ENCODE results near the gene OMA1. TPM values are rescaled to one million over a fixed set of nuclear protein-coding genes. Genes with fewer than 3 reads are reported as not detected.

Gene OMA1
- polyA plus RNA-seq, 3 donors, result 11.2 to 24.5 (median 15.3) TPM

DNA sequence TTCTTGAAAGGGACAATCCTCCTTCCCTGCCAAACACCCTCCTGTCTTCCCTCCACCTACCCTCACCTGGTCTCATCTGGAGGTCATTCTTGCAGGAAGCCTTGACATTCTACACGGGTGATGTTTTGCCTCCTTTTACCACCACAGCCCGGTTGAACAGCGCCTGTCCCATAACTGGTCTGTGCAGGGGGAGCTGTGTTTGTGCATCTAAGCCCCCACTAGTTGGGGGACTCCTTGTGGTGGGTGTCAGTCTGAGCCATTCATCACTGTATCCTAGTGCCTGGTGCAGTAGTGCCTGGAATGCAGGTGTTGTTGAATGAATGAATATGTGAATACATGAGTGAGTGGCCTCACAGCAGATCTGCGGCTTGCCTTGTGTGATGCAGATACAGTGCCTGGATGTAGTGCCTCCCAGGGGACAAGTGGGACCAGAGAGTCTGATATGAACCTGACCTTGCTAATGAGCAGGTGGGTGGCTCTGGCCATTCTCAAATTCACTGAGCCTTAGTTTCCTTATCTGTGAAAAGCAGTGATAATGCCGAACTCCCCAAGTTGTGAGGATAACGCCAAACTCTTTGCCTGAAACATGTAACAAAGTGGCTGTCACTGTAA is 79.8 kb downstream of the OMA1 start:
- no peaks in the 10 kb centered on the region for H3K36me3 ChIP-seq (replicated peaks in 1 of 2; ENCODE audit: control insufficient read depth in 1 of 2, insufficient read depth in 2 of 2, low read length in 2 of 2)
- Mint-ChIP-seq H3K4me1 (no peaks in the 10 kb centered on the region), H3K27me3 (ENCODE audit: low read depth in 3 of 3) (peaks cover 0 to 3% (median 3%) of the 10 kb centered on the region in 3 donors), H3K27ac (peak overlapping the region in 2 of 7 donors; percentile 16 to 65), H3K4me3 (no peak overlapping the region), H3K36me3 (peaks cover 4% of the 10 kb centered on the region in 2 donors), H3K9me3 (no peaks in the 10 kb centered on the region)
- H3K27ac ChIP-seq (ENCODE audit: low read depth in 1 of 2, low read length in 2 of 2), result no peak overlapping the region
- H3K27me3 ChIP-seq (ENCODE audit: control insufficient read depth in 2 of 2, insufficient read depth in 2 of 2, low read length in 2 of 2), result no peaks in the 10 kb centered on the region
- no peak overlapping the region for H3K9ac ChIP-seq (ENCODE audit: insufficient read depth, low read length, poor library complexity, severe bottlenecking)
- intact Hi-C loops (cut with micrococcal nuclease), result no loop called here
- no peak overlapping the region for H3K4me3 ChIP-seq (replicated peaks in 1 of 3; ENCODE audit: low read depth in 2 of 3, low read length in 3 of 3)
- H2AFZ ChIP-seq (ENCODE audit: insufficient read depth, low read depth, low read length, poor library complexity, severe bottlenecking), result no peak overlapping the region
- no peak overlapping the region for H3K4me2 ChIP-seq (replicated peaks; ENCODE audit: extremely low read depth, low read length, poor library complexity, severe bottlenecking)
- no peaks in the 10 kb centered on the region for H3K4me1 ChIP-seq (ENCODE audit: control insufficient read depth in 1 of 2, insufficient read depth in 2 of 2, low read length in 2 of 2)
- no peaks in the 10 kb centered on the region for H3K9me3 ChIP-seq (replicated peaks in 1 of 2; ENCODE audit: control insufficient read depth in 1 of 2, insufficient read depth in 1 of 2, low read length in 2 of 2)
- H3K79me2 ChIP-seq (ENCODE audit: insufficient read depth, low read length), result no peaks in the 10 kb centered on the region
- H4K20me1 ChIP-seq (ENCODE audit: insufficient read depth, low read length), result no peaks in the 10 kb centered on the region
- DNase-seq, result no peak
- TF ChIP-seq CTCF (IDR thresholded peaks at IDR 0.05), result no peak
- 100% methylated on average over 3 of the region's 6 CpGs for WGBS (ENCODE audit: insufficient coverage)

DNA sequence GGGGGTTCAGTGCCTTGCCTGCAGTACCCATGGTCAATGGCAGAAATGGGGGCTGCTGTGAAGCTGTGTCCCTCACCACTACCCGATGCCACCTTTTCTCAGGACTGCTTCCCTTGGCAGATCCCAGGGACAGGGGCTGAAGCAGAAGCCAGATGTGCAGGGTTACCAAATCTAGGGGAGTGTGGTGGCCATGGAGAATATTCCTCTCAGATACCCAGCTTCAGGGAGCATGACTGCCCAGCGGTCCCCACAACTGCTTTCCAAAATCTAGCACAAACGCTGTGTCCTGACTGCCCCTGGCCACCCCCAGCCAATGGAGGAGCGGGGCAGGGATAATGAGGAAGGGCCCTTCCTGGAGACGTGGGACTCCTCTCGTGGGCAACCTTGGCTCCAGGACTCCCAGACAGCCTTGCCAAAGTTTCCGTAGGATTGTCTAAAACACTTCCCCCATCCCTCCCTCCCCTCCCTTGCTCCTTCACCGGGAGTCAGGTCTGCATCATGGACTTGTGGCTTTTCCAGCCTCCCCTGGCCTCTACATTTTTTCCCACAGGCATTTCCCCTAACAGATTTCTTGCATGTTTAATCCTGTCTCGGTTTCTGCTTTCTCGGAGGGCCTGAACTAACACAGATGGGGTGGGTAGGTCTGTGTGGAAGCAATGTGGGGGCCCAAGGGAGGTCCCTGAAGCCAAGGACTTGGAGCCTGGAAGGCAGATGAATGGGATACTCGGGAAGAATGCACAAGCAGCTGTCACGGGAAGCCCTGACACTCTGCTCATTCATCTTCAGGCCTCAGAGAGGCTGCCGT is 80.5 kb downstream of the OMA1 start:
- Histone ChIP-seq H4K20me1 (ENCODE audit: insufficient read depth, low read length) (no peaks in the 10 kb centered on the region), H3K9me3 (replicated peaks in 1 of 2; ENCODE audit: control insufficient read depth in 1 of 2, insufficient read depth in 1 of 2, low read length in 2 of 2) (no peaks in the 10 kb centered on the region), H2AFZ (ENCODE audit: insufficient read depth, low read depth, low read length, poor library complexity, severe bottlenecking) (no peak overlapping the region), H3K4me1 (ENCODE audit: control insufficient read depth in 1 of 2, insufficient read depth in 2 of 2, low read length in 2 of 2) (no peaks in the 10 kb centered on the region), H3K4me2 (replicated peaks; ENCODE audit: extremely low read depth, low read length, poor library complexity, severe bottlenecking) (no peak overlapping the region), H3K27me3 (ENCODE audit: control insufficient read depth in 2 of 2, insufficient read depth in 2 of 2, low read length in 2 of 2) (no peaks in the 10 kb centered on the region), H3K79me2 (ENCODE audit: insufficient read depth, low read length) (no peaks in the 10 kb centered on the region), H3K9ac (ENCODE audit: insufficient read depth, low read length, poor library complexity, severe bottlenecking) (no peak overlapping the region), H3K27ac (ENCODE audit: low read depth in 1 of 2, low read length in 2 of 2) (no peak overlapping the region), H3K36me3 (replicated peaks in 1 of 2; ENCODE audit: control insufficient read depth in 1 of 2, insufficient read depth in 2 of 2, low read length in 2 of 2) (no peaks in the 10 kb centered on the region), H3K4me3 (replicated peaks in 1 of 3; ENCODE audit: low read depth in 2 of 3, low read length in 3 of 3) (no peak overlapping the region)
- Mint-ChIP-seq H3K9me3 (no peaks in the 10 kb centered on the region), H3K27ac (no peak overlapping the region), H3K36me3 (peaks cover 4% of the 10 kb centered on the region in 2 donors), H3K4me1 (no peaks in the 10 kb centered on the region), H3K4me3 (no peak overlapping the region), H3K27me3 (ENCODE audit: low read depth in 3 of 3) (peaks cover 0 to 3% (median 3%) of the 10 kb centered on the region in 3 donors)
- DNase-seq, result no peak
- no peak for TF ChIP-seq CTCF (IDR thresholded peaks at IDR 0.05)
- 78% methylated on average over 8 of the region's 13 CpGs for WGBS (ENCODE audit: insufficient coverage)
- intact Hi-C loops (cut with micrococcal nuclease), result no loop called here
